ENCODE measurements around the gene HAO2. TPM values are rescaled to one million over a fixed set of nuclear protein-coding genes. Genes with fewer than 3 reads are reported as not detected.

The HAO2 gene
- total and polyA plus RNA-seq, 8 donors = 0.11 to 0.76 (median 0.35) TPM; not detected in 2

DNA sequence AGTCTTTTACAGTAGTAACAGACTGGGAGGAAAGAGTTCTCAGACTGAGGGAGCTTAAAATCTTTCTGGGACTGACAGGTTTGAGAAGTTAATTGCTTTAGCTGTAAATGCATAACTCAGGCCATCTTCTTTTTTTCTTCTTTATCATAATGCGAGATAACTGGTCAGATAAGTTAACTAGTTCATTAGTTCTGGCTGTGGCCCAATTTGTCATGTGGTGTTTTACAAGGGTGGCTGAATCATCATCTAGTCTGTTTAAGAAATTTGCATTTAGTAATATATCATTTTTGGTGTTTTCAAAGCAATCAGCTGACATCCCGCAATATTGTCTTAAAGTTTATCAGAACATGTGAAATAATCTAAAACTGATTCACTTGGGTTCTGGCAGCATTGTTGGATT lies 60.4 kb downstream of the HAO2 start:
- ATAC-seq (no peak), DNase-seq (no peak)
- intact Hi-C loops (cut with DNase I) = no loop called here
- Histone ChIP-seq H3K36me3 (no peaks in the 10 kb centered on the region), H3K4me3 (no peak overlapping the region), H3K4me1 (no peaks in the 10 kb centered on the region), H3K27me3 (no peaks in the 10 kb centered on the region), H3K9me3 (no peaks in the 10 kb centered on the region), H3K27ac (no peak overlapping the region)
- TF ChIP-seq, protein P1, sequence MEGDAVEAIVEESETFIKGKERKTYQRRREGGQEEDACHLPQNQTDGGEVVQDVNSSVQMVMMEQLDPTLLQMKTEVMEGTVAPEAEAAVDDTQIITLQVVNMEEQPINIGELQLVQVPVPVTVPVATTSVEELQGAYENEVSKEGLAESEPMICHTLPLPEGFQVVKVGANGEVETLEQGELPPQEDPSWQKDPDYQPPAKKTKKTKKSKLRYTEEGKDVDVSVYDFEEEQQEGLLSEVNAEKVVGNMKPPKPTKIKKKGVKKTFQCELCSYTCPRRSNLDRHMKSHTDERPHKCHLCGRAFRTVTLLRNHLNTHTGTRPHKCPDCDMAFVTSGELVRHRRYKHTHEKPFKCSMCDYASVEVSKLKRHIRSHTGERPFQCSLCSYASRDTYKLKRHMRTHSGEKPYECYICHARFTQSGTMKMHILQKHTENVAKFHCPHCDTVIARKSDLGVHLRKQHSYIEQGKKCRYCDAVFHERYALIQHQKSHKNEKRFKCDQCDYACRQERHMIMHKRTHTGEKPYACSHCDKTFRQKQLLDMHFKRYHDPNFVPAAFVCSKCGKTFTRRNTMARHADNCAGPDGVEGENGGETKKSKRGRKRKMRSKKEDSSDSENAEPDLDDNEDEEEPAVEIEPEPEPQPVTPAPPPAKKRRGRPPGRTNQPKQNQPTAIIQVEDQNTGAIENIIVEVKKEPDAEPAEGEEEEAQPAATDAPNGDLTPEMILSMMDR (IDR thresholded peaks at IDR 0.05) = no peak

DNA sequence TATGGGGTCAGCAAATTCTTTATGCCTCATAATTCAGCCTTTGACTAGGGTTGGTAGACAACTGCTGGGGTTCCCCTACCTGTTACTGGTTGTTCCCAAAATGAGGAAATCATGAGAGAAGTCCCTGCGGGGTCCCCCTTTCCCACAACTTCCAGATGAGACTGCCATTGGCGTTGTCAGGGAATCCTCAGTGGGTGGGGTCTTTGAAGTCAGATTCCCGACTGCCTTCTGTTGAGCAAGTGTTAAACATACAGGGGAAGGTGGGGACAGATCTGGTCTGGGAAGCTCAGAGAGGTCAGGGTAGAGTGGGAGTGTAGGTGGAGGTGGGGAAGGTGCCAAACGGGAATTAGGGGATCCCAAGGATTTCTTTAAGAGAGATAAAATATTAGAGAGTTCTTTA lies 61.1 kb downstream of the HAO2 start:
- TF ChIP-seq, protein P1 (IDR thresholded peaks at IDR 0.05) = no peak
- no peak for ATAC-seq
- Histone ChIP-seq H3K9me3 (no peaks in the 10 kb centered on the region), H3K27ac (no peak overlapping the region), H3K4me3 (no peak overlapping the region), H3K27me3 (no peaks in the 10 kb centered on the region), H3K36me3 (no peaks in the 10 kb centered on the region), H3K4me1 (no peaks in the 10 kb centered on the region)
- intact Hi-C loops (cut with DNase I) = no loop called here
- no peak for DNase-seq

DNA sequence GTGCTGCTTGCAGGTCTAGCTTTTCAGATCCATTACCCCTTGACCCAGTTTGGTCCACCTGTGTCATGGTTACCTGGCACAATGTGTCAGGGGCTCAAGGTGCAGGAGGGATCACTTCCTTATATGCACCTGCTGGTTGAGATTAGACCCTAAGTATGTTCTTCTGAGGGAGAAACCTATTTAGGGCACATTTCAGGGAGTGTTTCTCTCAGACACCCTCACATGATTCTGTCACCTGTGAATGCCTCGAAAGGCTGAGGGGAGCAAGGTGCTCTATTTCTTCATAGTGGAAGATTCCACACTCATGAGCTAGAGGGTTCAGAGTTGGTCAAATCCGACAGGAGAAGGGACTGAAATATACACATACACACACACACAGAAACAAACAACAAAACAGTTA lies 61.9 kb downstream of the HAO2 start:
- no peak overlapping the region for H3K4me3 ChIP-seq
- H3K4me1 ChIP-seq = no peaks in the 10 kb centered on the region
- intact Hi-C loops (cut with DNase I) = no loop called here
- ATAC-seq (no peak), DNase-seq (no peak)
- no peak overlapping the region for H3K27ac ChIP-seq
- TF ChIP-seq, protein P1 (IDR thresholded peaks at IDR 0.05) = no peak
- H3K36me3 ChIP-seq = no peaks in the 10 kb centered on the region
- no peaks in the 10 kb centered on the region for H3K9me3 ChIP-seq
- no peaks in the 10 kb centered on the region for H3K27me3 ChIP-seq

DNA sequence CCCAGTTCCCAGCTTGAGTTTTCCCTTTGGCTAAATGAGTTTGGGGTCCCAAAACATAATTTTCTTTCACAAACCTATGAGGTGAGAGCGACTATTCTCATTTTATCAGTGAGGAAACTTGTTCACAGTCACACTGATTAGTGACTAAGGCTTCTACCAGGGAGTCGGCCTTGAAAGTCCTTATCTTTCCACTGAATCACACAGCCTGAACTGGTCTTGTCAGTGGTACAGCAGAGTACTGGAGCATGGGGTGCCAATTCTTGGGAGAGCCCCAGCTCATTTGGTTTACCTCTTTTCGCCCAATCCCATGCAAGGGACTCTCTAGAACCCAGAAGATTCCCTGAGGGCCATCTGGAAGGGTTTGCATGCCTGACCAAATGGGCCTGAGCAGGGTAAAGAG lies 63.3 kb downstream of the HAO2 start:
- no peak overlapping the region for H3K4me3 ChIP-seq
- DNase-seq = no peak
- no peaks in the 10 kb centered on the region for H3K9me3 ChIP-seq
- intact Hi-C loops (cut with DNase I) = no loop called here
- H3K27me3 ChIP-seq = no peaks in the 10 kb centered on the region
- TF ChIP-seq, protein P1 (IDR thresholded peaks at IDR 0.05) = no peak
- ATAC-seq = no peak
- no peak overlapping the region for H3K27ac ChIP-seq
- H3K4me1 ChIP-seq = no peaks in the 10 kb centered on the region
- H3K36me3 ChIP-seq = no peaks in the 10 kb centered on the region

DNA sequence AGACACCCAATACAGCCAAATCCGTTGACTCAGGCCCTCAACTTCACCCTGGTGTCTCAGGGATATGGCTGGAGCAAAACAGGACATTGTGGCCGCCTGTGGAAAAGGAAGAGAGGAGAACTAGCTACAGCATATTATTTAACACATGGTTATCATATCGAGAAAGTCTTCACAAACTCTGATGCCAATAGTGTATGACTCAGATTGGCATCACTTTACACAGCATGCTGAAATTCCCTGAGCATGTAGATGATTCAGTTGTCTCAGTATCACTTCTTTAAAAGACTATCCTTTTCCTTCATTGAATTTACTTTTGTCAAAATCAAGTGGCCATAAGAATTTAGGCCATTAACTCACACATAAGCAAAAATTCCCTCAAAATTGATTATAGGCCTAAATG lies 66.5 kb downstream of the HAO2 start:
- no peak overlapping the region for H3K27ac ChIP-seq
- H3K9me3 ChIP-seq = no peaks in the 10 kb centered on the region
- DNase-seq (no peak), ATAC-seq (no peak)
- no peaks in the 10 kb centered on the region for H3K4me1 ChIP-seq
- H3K27me3 ChIP-seq = no peaks in the 10 kb centered on the region
- no peaks in the 10 kb centered on the region for H3K36me3 ChIP-seq
- H3K4me3 ChIP-seq = no peak overlapping the region
- intact Hi-C loops (cut with DNase I) = no loop called here
- TF ChIP-seq, protein P1 (IDR thresholded peaks at IDR 0.05) = no peak
